NT2/D1 (cell line): ENCODE results near the gene SPOCD1.

ENCODE experiments used
- YY1 ChIP-seq: IDR thresholded peaks from 2 replicates; pipeline ENCODE4 v1.6.1; 2011; ENCODE audit not compliant: insufficient read length, insufficient read depth
- ZNF274 ChIP-seq: IDR thresholded peaks from 2 replicates; pipeline ENCODE4 v1.6.1; 2011; ENCODE audit warnings: mild to moderate bottlenecking, low read depth, low read length

DNA sequence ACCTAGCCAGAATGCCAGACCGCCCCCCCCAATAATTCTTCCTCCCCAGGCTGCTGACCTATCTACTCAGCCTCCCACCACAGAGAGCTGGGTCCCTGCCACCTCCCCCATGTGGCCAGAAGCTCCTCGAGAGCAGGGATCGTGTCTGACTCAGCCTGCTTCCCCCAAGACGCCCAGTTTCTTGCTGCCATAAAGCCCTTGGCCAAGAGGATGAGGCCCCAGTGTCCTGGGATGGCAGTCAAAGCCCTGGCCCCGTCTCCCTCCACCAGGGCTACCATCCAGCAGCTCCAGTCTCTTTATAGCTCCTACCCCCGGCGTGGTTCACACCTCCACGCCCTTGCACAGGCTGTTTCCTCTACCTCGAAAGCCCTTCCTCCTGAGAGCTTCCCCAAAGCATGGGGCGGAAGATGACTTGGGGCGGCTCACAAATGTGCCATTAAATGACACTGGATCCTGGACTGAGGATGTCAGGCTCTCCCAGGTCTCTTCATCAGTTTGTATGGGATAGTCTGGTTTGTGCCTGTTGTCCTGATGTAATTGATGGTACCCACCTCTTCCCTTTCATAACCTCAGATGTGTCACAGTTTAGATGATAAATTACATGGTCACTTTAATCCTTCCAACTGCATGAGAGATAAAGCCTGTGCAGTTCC lies 64.8 kb downstream of the SPOCD1 start:
- TF ChIP-seq ZNF274, result no peak
- no peak for TF ChIP-seq YY1
